ENCODE data around the gene ASTN2.

GRCh38 chr9:116558035-116558434 is 856.8 kb downstream of the ASTN2 start:
- TF ChIP-seq CTCF (IDR thresholded peaks at IDR 0.05; ENCODE audit: low read depth, low read length, poor library complexity, severe bottlenecking) (no peak), EZH2phosphoT487 (IDR thresholded peaks at IDR 0.05; ENCODE audit: borderline replicate concordance, low read length) (no peak)

Measured in DOHH2 (cell line).